HG03039 (cell line): Measurements from ENCODE around the gene CELF2.
A peak's percentile ranks its signal among the peaks of the same experiment; 100 is the strongest.

Experiments
- ATAC-seq: cut with Tn5 transposase; IDR thresholded peaks from one replicate; pipeline ENCODE4 v1.9.1; 2021; ENCODE audit warnings: mild to moderate bottlenecking, moderate library complexity; ENCODE audit not compliant: unreplicated experiment

Gene CELF2

DNA sequence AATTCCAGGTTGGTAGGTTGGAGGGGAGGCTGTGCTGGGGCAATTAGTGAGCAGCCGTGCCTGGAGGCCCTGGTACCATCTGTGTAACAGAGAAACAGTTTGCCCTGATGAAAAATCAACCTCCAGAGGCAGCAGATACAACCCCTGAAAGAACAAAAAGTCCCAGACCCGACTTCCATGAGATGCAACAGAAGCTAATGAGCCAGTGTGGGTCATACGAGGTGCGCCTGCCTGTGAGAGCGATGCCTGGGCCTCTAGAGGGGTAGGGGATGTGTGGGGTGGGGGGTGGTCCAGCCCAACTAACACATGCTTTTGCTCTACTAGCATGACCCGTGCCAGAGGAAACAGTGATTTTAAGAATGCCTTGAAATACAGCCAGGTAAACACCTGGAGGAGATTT, 39.3 kb downstream of the CELF2 start:
- no peak for ATAC-seq

DNA sequence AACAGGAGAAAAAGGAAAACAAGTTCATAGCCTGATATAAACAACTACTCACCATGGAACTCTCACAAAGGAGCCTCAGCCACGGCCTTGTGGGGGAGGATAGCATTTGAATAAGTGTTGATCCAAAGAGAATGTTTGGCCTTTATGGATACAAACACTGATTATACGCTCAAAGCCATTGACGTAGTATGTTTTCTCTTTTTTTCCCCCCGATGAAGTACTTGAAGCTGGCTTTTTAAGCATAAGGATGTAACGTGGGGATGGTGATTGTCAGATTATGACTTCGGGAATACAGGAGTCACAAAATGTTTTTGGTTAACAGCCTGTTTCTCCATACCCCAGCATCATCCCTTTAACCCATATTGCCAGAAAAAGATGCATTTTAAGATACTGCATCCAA, 39.8 kb downstream of the CELF2 start:
- no peak for ATAC-seq

DNA sequence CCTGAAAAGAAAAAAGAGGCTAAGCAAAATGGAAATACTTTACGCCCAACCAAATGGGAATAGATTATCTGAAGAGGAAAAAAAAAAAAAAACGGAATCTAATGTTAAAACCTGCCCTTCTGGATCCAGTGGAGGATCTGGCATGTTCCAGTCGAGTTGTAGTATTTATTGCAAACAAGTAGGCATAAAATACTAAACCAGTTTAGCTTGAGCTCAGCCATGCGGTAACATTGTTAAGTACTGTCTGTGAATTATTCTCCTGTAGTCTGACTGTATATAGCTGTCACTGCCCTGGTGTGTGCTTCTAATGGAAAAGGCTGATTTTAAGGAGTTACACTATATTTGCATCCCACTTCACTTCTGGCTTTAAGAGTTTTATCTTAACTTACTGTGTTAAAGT, 40.3 kb downstream of the CELF2 start:
- ATAC-seq: no peak

DNA sequence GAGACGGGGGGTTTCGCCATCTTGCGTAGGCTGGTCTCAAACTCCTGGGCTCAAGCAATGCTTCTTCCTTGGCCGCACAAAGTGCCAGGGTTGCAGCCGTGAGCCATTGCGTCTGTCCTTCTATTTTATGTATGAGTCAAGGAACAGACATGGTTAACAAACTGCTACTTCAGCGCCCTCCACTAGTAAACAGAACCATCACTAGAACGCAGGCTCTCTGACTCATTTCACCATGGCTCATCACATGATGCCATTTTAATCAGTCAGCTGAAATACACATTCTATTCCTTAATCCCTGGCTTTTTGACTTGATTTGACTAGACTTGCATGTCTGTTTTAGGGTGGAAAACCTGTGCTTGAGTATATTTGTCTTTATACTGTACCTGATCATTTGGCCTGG, 41.3 kb downstream of the CELF2 start:
- no peak for ATAC-seq

DNA sequence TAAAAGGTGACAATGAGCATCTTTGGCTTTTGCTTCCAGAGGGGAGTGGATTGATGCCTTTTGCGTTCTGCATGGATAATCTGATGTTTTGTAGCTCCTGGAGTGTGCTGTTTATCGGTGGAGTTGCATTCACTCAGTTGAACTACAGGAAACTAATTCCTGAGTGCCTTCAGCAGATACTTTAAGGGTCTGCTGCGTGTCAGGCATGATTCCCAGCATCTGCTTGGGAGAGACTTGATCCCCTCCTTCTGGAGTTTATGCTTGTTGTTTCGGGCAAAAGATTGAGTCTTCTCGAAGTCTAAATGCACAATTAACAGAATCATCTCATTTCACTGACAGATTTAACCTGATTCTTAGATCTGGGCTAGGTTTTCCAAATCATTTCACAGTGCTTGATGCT, 46.2 kb downstream of the CELF2 start:
- ATAC-seq: no peak

DNA sequence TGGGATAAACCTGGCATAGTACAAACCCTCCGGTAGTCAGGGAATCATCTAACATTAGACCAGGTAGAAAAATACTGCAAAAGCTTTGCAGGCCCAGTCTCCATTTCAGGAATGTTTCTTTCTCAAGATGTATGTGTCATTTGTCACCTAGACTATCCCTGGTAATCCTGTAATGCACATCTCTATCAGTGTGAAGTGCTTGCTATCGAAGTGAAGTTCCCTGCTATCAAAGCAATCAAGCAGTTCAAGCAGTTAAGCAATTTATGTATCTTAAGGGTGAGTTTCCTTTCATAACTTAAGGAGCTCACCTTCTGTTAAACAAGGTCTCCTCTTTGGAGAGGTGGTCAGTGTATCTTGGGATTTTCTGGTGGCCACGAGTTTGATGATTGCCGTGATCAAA, 47.2 kb downstream of the CELF2 start:
- ATAC-seq: no peak

DNA sequence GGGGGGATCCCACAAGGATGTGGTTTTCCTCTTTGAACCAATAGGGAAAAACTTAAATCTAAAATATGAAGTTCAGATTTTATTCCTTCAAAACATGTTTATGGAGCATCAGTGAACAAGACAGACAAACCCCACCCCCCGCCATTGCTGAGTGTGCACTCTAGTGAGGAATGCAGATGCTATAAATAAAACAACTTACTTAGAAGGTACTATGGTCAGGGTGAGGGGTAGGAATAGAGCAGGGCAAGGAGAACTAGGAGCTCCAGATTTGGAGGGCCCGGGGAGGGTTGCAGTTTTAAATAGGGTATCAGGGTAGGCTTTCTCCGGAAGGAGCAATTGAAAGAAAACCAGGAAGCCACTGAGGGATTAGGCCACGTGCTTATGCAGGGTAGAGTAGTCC, 47.9 kb downstream of the CELF2 start:
- ATAC-seq: no peak

DNA sequence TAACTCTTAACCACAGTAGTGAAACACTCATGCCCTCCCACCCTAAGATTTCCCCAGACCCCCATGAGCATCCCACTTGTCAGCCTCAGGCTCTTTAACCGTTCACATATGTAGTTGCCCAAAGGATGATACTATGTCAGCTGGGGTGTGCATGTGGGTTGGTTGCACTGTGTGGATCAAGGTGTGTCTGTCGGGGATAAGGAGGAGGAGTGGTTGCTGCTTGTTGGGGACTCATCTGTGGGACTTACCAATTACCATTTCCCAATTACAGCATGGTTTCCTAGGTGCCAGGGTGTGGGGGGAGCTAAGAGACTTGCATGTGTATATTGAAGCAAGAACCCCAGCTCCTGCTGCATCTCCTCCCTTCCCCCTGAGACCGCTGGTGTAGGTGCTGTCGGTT, 48.8 kb downstream of the CELF2 start:
- no peak for ATAC-seq

DNA sequence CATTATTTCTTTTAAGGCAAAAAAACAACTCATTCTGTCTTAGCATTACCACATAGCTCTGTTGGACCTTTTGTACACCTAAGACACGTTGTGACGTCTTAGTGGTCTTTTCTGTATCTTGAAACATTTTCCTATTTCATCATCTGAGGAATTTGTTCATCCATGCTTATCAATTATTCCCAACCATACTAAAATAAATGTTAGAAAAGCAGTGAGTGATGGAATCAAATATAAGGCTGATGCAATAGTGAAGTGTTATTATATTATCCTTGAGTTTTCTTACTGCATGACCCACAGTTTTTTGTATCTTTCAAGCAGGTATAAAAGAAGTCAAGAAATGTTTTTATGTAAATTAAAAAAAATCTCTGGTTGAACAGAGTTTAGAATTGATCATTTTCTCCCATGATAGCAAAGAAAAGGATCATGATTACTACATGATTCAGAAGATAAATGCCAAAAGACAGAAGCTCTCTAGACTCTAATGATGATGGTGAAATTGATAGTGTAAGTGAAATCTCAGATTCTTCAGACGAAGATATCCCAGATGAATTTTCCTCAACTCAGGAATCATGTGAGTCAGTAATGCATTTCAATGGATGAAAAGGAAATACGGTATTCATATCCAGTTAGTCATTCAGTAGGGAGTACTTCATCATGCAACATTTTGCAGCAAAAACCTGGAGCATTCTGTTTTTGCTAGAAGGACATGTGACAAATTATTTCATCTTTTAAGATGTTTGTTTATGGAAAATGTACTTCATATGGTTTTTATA, 51.4 kb downstream of the CELF2 start:
- no peak for ATAC-seq

DNA sequence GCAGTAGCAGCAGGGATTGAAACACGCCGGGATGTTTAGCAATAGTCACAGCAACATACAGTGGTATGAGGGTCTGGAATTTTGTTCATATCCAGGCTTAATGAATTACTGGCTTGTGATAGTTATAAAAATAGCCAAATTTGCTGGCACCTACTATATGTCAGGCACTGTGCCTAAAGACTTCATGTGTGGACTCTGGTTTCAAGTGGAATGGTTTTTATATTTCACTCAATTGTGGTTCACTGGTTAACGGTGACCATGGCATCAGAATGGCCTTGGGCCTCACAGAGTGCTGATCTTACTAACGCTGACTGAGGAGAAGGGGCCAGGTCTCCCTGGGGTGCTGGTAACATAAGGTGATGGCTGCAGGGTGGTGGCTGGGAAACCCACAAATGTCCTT, 55.7 kb downstream of the CELF2 start:
- ATAC-seq: no peak

DNA sequence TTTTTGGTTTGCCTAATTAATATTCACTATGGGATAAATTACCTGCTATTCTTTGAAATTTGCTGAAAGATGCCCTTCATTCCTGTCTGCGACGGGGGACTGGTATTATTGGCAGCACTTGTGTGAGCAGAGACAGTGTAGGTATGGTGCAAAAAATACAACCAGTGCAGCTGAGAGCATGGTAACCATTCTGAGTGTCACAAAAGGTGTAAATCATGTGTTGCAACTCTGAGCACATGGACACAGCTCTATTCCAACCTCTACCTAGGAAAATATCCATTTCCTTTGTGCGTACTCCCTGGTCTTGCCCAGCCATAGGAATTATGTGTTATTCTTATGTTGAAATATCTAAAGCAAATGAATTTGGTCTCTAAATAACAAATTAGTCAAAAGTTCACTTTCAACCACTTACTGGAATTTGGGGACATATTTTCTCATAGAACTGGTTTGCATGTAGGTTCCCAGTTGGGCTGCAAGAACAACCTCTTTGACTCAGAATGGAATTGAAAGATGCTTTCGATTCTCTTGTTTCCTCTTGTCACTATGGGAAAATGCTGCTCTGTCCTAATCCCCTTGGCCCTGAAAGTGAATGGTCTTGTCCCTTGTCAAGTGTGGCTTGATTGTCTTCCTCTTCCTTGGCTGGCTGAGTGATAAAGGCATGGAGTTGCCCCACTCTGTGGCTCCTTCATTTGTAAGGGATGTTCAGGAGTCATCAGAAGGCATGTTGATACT, 57.0 kb downstream of the CELF2 start:
- ATAC-seq: peak; percentile 89

DNA sequence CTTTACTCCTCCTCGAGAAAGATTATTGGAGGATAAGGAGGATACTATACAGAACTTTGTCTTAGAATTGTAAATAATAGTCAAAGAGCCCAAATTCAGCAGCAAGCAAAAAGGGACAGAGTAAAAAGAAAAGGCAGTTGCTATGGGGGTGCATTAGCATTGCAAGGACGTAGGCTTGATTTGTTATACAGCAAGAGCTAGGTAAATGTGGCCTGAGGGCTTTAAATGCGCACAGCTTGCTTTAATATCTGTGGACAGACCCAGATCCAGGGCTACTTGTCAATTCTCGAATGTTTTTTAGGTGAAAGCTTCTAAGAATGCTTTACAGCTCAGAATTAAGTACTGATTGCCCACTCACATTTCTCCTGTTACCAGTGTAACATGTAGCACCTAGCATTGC, 58.5 kb downstream of the CELF2 start:
- ATAC-seq: no peak

DNA sequence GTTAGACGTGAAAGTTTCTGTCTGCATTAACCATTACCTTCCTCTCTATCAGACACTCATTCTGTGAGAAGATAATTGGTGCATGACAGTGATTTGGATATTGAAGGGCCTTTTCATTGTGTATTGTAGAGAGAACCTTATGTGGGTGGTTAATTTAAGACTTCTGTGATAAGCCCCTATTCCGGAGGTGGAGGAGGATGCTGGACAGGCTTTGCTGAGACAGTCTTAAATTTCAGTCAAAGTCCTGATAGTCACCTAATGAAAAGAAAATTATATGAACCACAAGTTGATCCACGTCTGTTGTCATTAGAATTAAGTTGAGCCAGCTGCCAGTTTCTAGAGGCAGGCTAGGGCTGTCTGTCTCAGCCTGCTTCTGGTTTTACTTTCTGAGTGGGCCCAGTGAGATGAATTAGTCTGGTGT, 62.9 kb downstream of the CELF2 start:
- no peak for ATAC-seq

DNA sequence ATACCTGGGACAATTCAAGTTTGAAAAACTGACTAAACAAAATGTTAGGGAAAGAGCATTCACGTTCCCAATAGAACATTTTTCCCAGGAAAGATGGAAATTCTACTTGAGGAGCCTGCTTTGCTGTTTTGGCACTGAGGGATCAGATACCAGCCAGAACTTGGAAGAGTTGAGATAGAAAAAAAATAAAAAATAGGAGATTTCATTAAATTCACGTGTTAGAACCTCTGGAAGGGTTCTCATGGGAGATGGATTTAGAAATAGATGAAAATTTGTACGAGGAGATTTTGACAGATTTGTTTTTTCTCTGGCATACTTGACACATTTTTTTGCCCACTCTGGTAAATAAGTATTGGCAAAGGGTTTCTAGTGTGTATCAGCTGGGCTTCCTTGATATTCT, 63.7 kb downstream of the CELF2 start:
- no peak for ATAC-seq

DNA sequence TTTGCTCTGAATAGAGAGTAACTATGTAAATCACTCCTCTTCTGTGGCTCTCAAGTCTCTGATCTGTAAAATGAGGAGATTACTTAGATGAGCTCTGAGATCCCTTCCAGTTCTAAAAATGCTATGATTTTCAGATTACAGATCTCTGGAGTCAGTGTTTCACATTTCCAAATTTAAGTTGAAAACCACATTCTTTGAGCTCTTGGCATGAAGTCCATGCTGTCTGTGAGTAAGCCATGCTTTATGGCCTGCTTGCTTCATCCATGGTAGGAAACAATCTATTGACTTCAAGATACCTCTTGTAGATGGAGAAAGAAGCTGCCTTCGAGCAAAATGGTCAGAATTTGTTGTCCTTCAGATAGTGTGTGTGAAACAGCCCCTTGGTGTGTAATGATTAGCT, 64.9 kb downstream of the CELF2 start:
- ATAC-seq: no peak

DNA sequence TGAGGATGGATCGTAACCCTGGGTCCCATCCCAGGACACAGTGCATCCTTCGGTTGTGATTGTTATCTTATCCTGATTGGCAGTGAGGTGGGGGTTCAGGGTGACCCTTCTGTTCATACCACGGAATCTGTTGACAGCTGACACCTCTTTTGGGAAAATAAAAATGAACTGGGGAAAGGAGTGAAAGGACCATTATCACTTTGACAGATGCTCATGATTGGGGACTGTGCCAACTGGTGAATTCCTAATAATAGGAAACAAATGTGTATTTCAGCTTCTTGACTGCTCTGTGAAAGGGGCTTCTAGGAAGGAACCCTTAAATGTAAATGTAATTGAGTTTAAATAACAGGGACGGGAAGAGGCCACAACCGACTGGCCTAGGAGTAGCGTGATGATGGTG, 65.4 kb downstream of the CELF2 start:
- no peak for ATAC-seq

DNA sequence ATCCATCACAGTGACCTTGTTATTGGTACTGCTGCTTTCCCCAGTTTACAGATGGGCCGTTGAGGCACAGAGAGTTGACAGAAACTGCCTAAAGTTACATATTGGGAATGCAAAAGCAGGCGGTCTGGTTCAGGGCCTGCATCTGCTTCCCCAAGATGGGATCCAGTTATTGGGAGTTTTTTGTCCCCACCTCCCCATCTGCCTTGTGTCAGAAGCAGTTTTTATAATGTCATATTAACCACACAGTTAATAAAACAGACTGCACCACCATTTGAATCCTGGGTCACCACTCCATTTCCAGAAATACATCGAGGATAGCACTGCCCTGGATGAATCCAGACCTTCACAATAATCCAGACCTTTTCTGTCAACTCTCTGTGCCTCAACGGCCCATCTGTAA, 67.9 kb downstream of the CELF2 start:
- ATAC-seq: no peak

DNA sequence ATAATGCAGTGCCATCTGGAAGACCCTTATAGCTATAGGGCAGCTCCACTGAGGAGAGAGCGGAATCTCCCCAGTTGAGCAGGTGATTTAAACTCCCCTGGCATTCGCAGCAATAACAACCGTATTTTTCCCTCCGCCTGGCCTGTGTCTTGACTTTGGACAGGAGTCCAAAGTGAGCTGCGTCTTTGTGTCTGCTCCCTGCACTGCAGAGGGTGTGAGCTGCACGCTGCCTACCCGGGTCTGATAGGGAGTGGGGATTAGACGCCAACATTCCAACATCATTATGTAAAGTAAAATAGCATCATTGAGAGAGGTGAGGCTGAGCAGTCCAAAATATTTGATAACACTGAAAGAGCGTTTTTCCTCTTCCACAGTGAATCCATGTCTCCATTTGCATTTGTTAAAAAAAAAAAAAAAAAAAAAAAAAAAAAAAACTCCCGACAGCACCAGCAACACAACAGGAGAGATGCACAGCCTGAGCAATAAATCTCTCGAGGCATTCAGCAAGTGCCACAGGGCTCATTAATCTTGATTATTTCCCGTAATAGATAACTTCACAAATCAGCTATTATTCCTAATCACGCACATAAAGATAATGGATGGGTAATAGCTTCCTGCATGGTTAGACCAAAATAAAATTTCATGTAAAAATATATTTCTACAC, 68.6 kb downstream of the CELF2 start:
- ATAC-seq: no peak

DNA sequence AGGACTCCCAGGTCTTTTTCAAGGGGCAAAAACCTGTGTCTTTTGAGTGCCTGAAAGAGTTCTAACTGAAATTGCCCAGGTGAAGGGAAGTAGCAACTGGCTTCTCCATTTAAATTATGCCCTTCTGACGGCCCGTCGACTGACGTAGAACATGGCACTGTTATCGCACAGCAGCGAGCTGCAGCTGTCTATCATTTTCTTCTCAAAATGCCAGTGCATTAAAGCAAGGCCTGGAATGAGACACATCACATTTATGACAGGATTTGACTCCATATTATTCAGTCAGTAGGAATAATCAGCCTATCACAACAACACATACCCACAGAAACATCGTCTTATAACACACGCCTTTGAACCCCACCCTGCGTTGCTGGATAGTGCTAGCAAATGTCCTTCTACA, 69.7 kb downstream of the CELF2 start:
- no peak for ATAC-seq

DNA sequence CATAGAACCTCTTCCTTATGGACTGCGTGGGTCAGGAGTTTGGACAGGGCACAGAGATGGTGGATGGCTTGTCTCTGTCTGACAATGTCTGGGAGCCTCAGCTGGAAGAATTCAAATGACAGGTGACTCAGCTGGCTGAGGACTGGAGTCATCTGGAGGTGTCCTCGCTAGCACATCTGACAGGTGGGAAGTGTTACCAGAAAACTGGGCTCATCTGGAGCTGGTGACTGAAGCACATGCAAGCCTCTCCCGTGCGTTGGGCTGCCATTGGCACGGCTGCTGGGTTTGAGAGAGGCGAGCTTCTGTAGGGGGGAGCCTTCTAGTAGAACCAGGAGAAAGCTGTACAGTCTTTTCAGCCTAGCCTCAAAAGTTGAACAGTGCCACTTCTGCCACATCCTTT, 71.0 kb downstream of the CELF2 start:
- no peak for ATAC-seq

DNA sequence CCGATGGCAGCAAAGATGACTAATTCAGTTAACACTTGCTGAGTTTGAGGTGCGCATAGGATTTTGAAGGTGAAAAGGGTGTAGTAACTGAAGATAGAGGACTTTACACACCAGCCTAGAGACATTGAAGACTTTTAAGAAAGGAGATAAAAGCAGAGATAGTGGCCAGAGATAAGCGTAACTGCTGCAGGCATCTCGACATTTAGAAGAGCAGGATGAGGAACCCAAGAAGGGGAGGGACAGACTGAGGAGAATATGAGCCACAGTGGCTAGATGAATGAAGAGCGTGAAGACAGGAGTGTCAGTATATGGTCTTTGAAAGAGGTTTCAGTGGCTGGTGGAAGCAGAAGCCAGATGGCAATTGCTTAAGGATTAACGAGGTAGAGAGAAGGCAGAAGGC, 71.6 kb downstream of the CELF2 start:
- ATAC-seq: no peak

DNA sequence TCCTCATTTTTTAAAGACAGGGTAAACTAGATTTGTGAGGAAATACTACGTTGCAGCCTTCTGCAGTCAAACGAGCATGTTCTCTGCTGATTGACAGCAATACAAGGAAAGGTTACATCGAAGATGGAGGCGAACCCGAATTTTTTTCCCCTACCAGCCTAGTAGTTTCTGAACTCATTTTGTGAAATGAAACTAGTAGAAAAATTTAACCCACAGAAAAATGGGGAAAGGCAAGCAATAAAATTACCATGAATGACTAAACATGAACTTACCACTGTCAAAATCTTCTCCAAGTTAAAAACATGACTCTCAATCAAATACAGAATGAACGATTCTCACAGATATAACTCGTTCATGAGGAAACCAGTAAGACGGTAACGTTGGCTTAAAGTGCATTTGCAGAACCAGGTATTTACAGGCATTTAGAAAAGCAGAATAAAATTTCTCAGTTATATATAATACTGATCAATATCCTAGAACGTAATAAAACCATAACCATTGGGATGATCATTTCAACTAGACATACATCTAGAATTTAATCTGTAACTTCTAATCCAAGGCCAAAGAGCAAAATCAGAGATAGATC, 73.9 kb downstream of the CELF2 start:
- ATAC-seq: no peak
